Cardiac muscle cell (in vitro differentiated cells and primary cell): ENCODE measurements around the gene GJC2. TPM values are rescaled to one million over a fixed set of nuclear protein-coding genes. Genes with fewer than 3 reads are reported as not detected.

Source experiments
- DNase-seq, 2 donors: peaks; one replicate each; pipeline versions ENCODE4 v3.0.0 to v3.0.0-alpha.2; 2010 to 2017; ENCODE audit warnings: low read depth in 1 of 2, low spot score in 1 of 2
- H3K27ac ChIP-seq: fragments of 200-600 bp; sonication (generic); 2 replicates; pipeline ENCODE4 v1.5.1; 2016
- H3K27me3 ChIP-seq: fragments of 200-600 bp; sonication (generic); 2 replicates; pipeline ENCODE4 v1.6.0; 2016; ENCODE audit warnings: control low read depth
- H3K36me3 ChIP-seq: fragments of 200-600 bp; sonication (generic); 2 replicates; pipeline ENCODE4 v1.5.1; 2016; ENCODE audit warnings: control low read depth
- H3K4me1 ChIP-seq: fragments of 200-600 bp; sonication (generic); 2 replicates; pipeline ENCODE4 v1.8.1; 2017; ENCODE audit warnings: low read depth, mild to moderate bottlenecking, mixed run types
- H3K4me3 ChIP-seq: fragments of 200-600 bp; sonication (generic); 2 replicates; pipeline ENCODE4 v1.5.1; 2016; ENCODE audit warnings: mild to moderate bottlenecking
- H3K9me3 ChIP-seq: fragments of 200-600 bp; sonication (generic); 2 replicates; pipeline ENCODE4 v1.5.1; 2017; ENCODE audit warnings: low read depth, mild to moderate bottlenecking, control low read depth
- CTCF ChIP-seq: IDR thresholded peaks from 2 replicates; pipeline ENCODE4 v1.5.1; 2012; ENCODE audit warnings: low read depth, mild to moderate bottlenecking, low read length
- polyA plus RNA-seq: library from polyadenylated mRNA; unstranded; fragments of >200 nt; fragmentation: Nextera tagmentation; extraction: Ambion mirVana; gene quantifications from 2 replicates; pipeline ENCODE4 v1.2.1, GENCODE V29; 2016
- total RNA-seq: library from RNA; depleted of rRNA; stranded (reverse); fragments of >200 nt; gene quantifications from 2 replicates; pipeline ENCODE4 v1.2.3, GENCODE V29; 2016

Gene GJC2
- total and polyA plus RNA-seq, 2 experiments from 2014 or later, result 0.13 to 0.51 TPM

- Histone ChIP-seq H3K9me3 (no peaks in the 10 kb centered on the region), H3K36me3 (no peaks in the 10 kb centered on the region), H3K4me3 (no peak overlapping the region), H3K27ac (no peak overlapping the region), H3K4me1 (peaks cover 10% of the 10 kb centered on the region), H3K27me3 (no peaks in the 10 kb centered on the region)
- TF ChIP-seq CTCF, result no peak
- no peak for DNase-seq
Measured at GRCh38 chr1:228143480-228144192, 6.1 kb upstream of the GJC2 start.

GRCh38 chr1:228144193-228144992, 5.3 kb upstream of the GJC2 start:
- no peak for DNase-seq
- Histone ChIP-seq H3K27ac (no peak overlapping the region), H3K4me1 (peaks cover 10% of the 10 kb centered on the region), H3K9me3 (no peaks in the 10 kb centered on the region), H3K36me3 (no peaks in the 10 kb centered on the region), H3K4me3 (no peak overlapping the region), H3K27me3 (no peaks in the 10 kb centered on the region)
- no peak for TF ChIP-seq CTCF

GRCh38 chr1:228144993-228145343, 4.8 kb upstream of the GJC2 start:
- Histone ChIP-seq H3K27me3 (no peaks in the 10 kb centered on the region), H3K27ac (no peak overlapping the region), H3K9me3 (no peaks in the 10 kb centered on the region), H3K4me1 (peaks cover 10% of the 10 kb centered on the region), H3K36me3 (no peaks in the 10 kb centered on the region), H3K4me3 (no peak overlapping the region)
- TF ChIP-seq CTCF, result no peak
- DNase-seq, result no peak

GRCh38 chr1:228145463-228146416, 4.0 kb upstream of the GJC2 start:
- Histone ChIP-seq H3K4me3 (no peak overlapping the region), H3K36me3 (no peaks in the 10 kb centered on the region), H3K27me3 (no peaks in the 10 kb centered on the region), H3K4me1 (peaks cover 10% of the 10 kb centered on the region), H3K9me3 (no peaks in the 10 kb centered on the region), H3K27ac (no peak overlapping the region)
- no peak for TF ChIP-seq CTCF
- no peak for DNase-seq

DNA sequence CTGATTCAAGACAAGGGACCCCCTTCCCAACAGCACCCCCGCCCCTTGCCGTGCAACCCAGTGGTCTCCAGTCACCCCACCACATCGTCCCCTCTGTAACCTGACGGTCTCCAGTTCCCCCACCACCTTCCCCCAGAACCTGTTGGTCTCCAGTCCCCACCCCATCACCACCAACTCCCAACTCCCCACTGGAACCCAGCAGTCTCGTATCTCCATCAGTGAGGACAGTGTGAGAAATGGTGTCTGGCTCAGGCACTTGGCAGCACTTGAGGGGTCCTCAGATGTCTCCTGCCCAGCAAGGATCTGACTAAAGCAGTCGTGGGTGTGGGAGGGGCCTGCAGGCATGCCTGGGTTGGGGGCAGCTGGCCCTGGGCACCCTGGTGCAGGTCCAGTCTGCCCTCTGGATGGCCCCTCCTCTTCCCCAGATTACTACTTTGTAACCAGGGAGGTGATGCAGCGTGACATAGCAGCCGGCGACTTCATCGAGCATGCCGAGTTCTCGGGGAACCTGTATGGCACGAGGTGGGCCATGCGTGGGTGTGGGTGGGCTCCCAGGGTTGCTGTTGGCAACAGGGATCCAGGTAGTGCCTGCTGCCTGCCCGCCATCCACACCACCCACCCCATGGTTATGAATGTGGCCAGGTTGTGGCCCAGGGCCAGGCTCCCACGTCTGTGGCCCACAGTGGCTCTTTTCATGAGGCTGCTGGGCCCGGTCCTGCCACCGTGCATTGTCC, 3.1 kb upstream of the GJC2 start:
- Histone ChIP-seq H3K27me3 (no peaks in the 10 kb centered on the region), H3K4me1 (peaks cover 3% of the 10 kb centered on the region), H3K36me3 (no peaks in the 10 kb centered on the region), H3K4me3 (no peak overlapping the region), H3K27ac (no peak overlapping the region), H3K9me3 (no peaks in the 10 kb centered on the region)
- no peak for TF ChIP-seq CTCF
- no peak for DNase-seq
